Naive B cell (primary cell): ENCODE results near the gene MFRP. TPM values are rescaled to one million over a fixed set of nuclear protein-coding genes. Genes with fewer than 3 reads are reported as not detected.
A peak's percentile ranks its signal among the peaks of the same experiment; 100 is the strongest.

Experiments used
- ATAC-seq, 2 donors: fragments of 150-1000 bp; cut with Tn5 transposase; 2 replicates each; pipeline ENCODE4 v1.10.0; 2021; ENCODE audit warnings: low read depth in 2 of 2, mild to moderate bottlenecking in 2 of 2, moderate library complexity in 2 of 2
- DNase-seq: peaks from one replicate; pipeline ENCODE4 v3.0.0; 2022
- H3K27ac Mint-ChIP-seq, 6 donors: one replicate each; pipeline ENCODE4 v1.8.0; 2020 to 2022; ENCODE audit warnings: mild to moderate bottlenecking in 6 of 6, mixed read lengths in 6 of 6, moderate library complexity in 5 of 6, inconsistent platforms in 2 of 6
- H3K27me3 Mint-ChIP-seq, 3 donors: one replicate each; pipeline ENCODE4 v1.8.0; 2021 to 2022; ENCODE audit warnings: mixed read lengths in 3 of 3, mild to moderate bottlenecking in 1 of 3
- H3K36me3 Mint-ChIP-seq, 2 donors: one replicate each; pipeline ENCODE4 v1.8.0; 2020 to 2022; ENCODE audit warnings: mixed read lengths in 2 of 2, inconsistent platforms in 1 of 2, mild to moderate bottlenecking in 1 of 2
- H3K4me1 Mint-ChIP-seq, 3 donors: one replicate each; pipeline ENCODE4 v1.8.0; 2020 to 2022; ENCODE audit warnings: mixed read lengths in 3 of 3, inconsistent platforms in 1 of 3, mild to moderate bottlenecking in 1 of 3, moderate library complexity in 1 of 3
- H3K4me3 Mint-ChIP-seq, 8 donors: one replicate each; pipeline ENCODE4 v1.8.0; 2020 to 2022; ENCODE audit warnings: mild to moderate bottlenecking in 8 of 8, mixed read lengths in 8 of 8, moderate library complexity in 8 of 8, inconsistent platforms in 2 of 8
- H3K9me3 Mint-ChIP-seq, 7 donors: one replicate each; pipeline ENCODE4 v1.8.0; 2020 to 2022; ENCODE audit warnings: mixed read lengths in 7 of 7, mild to moderate bottlenecking in 5 of 7, inconsistent platforms in 2 of 7, moderate library complexity in 1 of 7
- polyA plus RNA-seq, 6 donors: library from polyadenylated mRNA; unstranded; fragments of 300-500 nt; fragmentation: Illumina TruSeq; gene quantifications; one replicate each; pipeline ENCODE4 v1.2.3, GENCODE V29; 2021; ENCODE audit warnings: low read depth in 6 of 6

Gene MFRP
- polyA plus RNA-seq, 6 donors from 2014 or later, result not detected

DNA sequence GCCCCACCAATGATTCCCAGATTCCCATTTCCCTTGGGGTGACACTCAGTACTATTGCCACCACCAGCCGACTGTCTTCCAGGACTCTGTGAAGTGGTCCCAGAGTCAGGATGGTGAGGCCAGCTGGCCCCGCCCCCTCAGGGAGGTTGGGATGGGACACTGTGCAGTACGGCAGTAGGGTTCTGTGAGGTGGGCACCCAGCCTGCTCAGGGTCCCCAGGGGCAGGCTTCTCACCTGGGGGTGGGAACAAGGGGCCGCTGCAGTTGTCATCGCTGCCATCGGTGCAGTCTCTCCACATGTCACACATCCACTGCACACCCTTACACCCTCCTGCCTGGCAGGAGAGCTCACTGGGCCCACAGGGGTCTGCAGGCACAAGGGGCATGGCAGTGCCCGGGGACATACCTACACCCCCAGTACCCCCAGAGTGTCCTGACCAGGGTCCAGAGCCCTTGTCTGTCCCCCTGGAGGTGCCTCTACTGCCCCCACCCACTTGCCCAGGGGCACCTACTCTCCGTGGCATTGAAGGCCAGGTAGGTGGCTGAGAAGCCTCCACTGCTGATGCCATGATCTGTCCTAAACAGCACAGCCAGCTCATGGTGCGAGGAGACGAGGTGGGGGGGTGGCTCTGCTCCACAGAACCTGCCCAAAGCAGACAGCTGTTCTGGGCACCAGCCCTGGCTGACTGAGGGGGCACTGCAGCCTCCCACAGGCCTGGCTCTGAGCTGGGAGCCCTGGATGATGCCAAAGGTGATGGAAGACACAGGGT is 4.0 kb downstream of the MFRP start:
- no peak overlapping the region for H3K27ac Mint-ChIP-seq

DNA sequence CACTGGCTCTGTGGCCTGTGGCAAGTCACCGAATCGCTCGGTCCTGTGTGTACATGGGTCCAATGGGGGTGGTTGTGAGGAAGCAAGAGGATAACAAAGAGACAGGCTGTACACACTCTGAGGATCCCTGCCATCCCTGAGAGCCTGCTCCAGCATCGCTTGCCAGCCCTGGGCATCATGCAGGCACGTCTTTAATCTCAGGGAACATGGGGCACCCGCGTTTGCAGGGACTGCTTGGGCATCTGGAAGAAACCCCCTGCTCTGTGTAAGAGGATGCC is 4.5 kb downstream of the MFRP start:
- Mint-ChIP-seq H3K4me3 (peak overlapping the region in 3 of 8 donors; percentile 0 to 69 (median 2)), H3K36me3 (peaks cover 0 to 11% of the 10 kb centered on the region in 2 donors), H3K27ac (no peak overlapping the region), H3K27me3 (peaks cover 26 to 69% (median 66%) of the 10 kb centered on the region in 3 donors), H3K9me3 (no peaks in the 10 kb centered on the region), H3K4me1 (peaks cover 12 to 39% (median 34%) of the 10 kb centered on the region in 3 donors)
- DNase-seq, result no peak
- ATAC-seq, result no peak

More for the DNA sequence above, 4.0 kb downstream of the MFRP start:
- ATAC-seq (no peak), DNase-seq (no peak)
- Mint-ChIP-seq H3K27me3 (peaks cover 29 to 74% (median 72%) of the 10 kb centered on the region in 3 donors), H3K36me3 (peaks cover 0 to 11% of the 10 kb centered on the region in 2 donors), H3K9me3 (no peaks in the 10 kb centered on the region), H3K4me3 (peak overlapping the region in 1 of 8 donors; percentile 69), H3K4me1 (peaks cover 12 to 33% (median 30%) of the 10 kb centered on the region in 3 donors)

DNA sequence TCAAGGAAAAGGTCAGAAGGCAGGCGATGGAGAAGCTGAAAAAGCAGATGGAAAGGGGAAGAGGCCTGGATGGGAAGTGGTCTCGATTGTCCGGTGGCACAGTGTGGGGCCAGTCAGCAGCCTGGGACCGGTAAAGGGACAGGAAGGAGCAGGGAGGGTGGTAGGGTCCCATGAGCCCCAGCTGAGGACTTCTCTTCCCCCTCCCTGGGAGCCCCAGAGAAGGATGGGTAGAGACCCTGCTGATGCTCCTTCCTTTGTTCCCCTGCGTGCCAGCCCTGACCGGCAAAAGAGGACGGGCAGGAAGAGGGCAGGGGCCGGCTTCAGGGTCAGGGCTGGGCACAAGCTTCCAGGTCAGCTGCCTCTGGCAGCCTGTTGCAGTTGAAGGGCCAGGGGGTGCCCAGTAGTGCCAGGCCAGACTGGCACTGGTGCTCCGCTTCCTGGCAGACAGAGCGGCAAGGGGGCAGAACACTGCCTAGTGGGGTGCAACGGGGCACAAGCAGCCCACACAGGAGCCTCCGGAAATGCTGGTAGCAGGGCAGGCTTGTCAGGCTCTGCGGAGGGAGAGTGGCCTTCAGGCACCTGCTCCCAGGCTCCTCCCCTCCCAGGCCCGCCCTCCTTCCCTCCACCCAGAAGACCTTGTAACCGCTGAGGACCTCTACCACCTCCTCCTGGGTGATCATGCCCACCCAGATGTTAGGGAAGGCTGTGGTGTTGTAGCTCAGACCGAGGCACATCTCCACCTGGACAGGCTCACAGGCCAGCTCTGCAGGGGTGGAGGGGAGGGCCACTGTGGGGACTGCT is 5.1 kb downstream of the MFRP start:
- DNase-seq (no peak), ATAC-seq (peak; percentile 52 to 59)
- Mint-ChIP-seq H3K36me3 (peaks cover 0 to 11% of the 10 kb centered on the region in 2 donors), H3K27me3 (peaks cover 26 to 64% (median 61%) of the 10 kb centered on the region in 3 donors), H3K27ac (peak overlapping the region in 1 of 6 donors; percentile 2), H3K4me3 (peak overlapping the region in 6 of 8 donors; percentile 9 to 87 (median 46)), H3K4me1 (peaks cover 13 to 44% (median 39%) of the 10 kb centered on the region in 3 donors), H3K9me3 (no peaks in the 10 kb centered on the region)

DNA sequence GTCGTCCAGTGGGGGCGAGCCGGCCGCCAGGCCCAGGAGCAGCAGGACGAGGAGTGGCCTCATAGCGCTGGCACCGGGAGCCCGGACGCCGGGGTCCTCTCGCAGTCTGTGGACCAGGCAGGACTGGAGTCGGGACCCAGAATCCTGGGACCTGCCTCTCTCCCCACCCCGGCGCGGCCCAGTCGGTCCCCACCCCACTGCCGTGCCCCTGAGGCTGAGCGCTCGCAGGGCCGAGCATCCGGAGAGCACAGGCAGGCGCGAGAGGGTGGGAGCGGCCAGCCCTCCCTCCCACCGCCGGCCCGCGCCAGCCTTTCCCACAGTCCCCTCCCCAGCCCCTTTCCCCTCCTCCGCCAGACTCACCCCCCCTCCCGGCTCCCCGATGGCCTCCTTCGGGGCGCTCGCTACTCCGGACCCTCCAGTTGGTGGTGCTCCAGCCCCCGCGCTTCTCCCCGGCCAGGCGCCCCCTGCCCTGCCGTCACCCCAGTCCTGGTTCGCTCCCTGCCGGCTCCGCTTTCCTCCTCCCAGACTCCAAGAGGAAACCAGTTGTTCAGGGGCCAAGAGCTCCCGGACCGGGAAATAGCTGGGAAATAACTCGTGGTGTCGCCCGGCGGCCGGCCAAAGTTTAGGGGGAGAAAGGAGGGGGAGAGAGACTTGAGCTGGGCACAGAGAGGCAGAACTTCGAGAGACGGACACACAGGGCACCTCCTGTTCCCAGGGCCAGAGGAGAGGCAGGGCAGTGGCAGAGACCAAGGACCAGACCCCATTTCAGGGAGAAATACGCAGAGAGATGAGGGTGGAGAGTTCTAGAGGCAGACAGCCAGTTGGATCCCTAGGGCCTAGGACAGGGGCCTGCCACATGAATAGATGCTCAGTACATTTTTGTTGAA is 5.9 kb downstream of the MFRP start, which contains the start of gene C1QTNF5:
Gene C1QTNF5, minus strand, starts transcription at position 549 of the 887 bp plus-strand sequence. Its CDS starts 486 bp downstream, at position 63.
- peaks cover 26 to 56% (median 56%) of the 10 kb centered on the region in 3 donors for H3K27me3 Mint-ChIP-seq
- no peak for DNase-seq
- no peak for ATAC-seq
- no peaks in the 10 kb centered on the region for H3K9me3 Mint-ChIP-seq
- H3K36me3 Mint-ChIP-seq, result peaks cover 0 to 11% of the 10 kb centered on the region in 2 donors
- H3K4me3 Mint-ChIP-seq, result peak within 1 kb of the TSS in 7 of 8 donors; percentile 0 to 87 (median 48)
- H3K27ac Mint-ChIP-seq, result peak within 1 kb of the TSS in 1 of 6 donors; percentile 2
- H3K4me1 Mint-ChIP-seq, result peaks cover 19 to 53% (median 46%) of the 10 kb centered on the region in 3 donors

DNA sequence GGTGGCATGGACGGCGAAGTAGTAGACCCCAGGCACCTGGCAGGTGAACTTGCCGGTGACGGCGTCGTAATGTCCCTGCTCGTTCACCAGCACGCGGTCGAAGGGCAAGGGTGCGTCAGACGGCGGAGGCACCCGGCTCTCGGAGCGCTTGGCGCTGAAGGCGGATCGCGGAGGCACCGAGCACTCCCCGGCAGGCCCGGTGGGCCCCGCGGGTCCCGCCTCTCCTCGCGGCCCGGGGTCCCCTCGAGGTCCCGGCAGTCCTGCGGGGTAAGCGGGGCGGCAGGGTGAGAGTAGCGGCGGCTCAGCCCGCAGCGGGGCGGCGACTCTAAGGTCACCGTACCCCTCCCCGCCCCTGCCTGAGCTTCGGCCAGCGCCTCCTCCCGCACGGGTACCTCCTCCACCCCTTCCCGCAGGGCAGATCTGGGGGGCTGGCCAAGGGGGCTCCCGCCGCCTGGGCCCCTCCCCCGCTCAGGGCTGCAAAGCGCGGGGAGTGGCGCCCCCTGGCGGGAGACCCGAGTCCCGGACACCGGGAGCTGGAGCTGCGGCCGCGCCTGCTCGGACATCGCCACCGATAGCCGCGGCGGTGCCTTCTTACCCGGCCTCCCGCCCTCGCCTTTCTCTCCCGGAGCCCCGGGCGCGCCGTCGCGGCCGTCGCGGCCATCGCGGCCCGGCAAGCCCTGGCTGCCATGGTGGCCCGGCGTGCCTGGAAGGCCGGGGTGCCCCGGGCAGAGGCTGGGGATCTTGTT is 6.7 kb downstream of the MFRP start:
- H3K4me1 Mint-ChIP-seq, result peaks cover 22 to 61% (median 54%) of the 10 kb centered on the region in 3 donors
- peaks cover 0 to 13% of the 10 kb centered on the region in 2 donors for H3K36me3 Mint-ChIP-seq
- ATAC-seq (peak; percentile 10 to 25), DNase-seq (no peak)
- peak overlapping the region in 7 of 8 donors; percentile 57 to 84 (median 72) for H3K4me3 Mint-ChIP-seq
- H3K27me3 Mint-ChIP-seq, result peaks cover 21 to 49% (median 48%) of the 10 kb centered on the region in 3 donors
- H3K9me3 Mint-ChIP-seq, result no peaks in the 10 kb centered on the region
- peak overlapping the region in 1 of 6 donors; percentile 49 for H3K27ac Mint-ChIP-seq

DNA sequence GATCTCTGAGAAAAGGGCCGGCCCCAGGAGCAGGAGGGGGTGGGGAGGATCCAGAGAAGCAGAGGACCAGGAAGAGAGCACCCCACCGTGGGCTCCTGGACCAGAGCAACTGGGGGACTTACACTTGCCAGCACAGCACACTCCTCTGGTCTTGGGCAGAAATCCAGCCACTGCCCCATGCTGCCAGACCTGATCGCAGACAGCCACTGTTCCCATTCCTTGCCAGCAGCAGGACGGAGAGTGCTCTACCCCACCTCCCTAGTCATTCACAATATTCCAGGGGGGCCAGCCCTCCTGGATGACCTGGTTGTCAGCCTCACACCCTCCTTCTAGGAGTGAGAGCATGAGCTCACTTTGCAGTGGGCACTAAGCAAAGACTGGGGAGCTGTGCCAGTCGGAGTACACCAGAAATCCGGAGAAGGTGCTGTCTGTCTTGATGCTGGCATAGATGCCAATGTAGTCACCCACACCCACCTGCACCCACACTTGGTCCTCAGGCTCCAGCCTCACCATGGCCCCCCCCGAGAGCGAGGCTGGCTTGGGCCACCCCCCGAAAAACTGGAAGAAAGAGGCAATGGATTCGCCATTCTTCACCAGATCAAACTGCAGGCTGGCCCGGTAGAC is 7.4 kb downstream of the MFRP start:
- Mint-ChIP-seq H3K4me1 (peaks cover 27 to 66% (median 60%) of the 10 kb centered on the region in 3 donors), H3K4me3 (peak overlapping the region in 7 of 8 donors; percentile 57 to 84 (median 72)), H3K36me3 (peaks cover 0 to 16% of the 10 kb centered on the region in 2 donors), H3K9me3 (no peaks in the 10 kb centered on the region), H3K27ac (peak overlapping the region in 2 of 6 donors; percentile 33 to 49), H3K27me3 (peaks cover 21 to 44% (median 41%) of the 10 kb centered on the region in 3 donors)
- ATAC-seq, result no peak
- DNase-seq, result no peak

DNA sequence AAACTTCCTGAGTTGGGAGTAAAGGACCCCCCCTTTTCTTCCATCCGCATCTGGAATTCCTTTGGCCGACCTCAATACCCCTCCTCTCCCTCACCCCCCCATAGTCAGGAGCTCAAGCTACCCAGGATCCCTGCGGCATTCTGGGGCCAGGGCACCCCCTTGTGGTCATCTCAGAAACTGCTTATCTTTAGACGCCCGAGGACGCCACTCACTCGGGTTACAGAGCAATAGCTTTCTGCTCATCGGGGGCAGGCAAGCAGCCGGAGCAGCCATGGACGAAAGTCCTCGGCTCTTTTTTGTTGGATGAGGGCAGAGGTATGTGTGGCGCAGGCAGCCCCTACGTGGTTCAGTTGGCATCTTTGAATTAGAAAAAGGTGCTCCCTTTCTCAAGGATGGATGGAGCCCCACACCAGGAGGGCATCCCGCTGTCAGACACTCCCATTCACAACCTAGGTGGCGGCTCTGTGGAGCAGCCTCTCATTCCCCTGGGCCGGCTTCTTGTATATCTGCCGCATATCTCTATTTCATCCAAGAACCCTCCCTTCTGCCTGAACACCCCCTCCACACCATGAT is 8.1 kb downstream of the MFRP start:
- Mint-ChIP-seq H3K4me3 (peak overlapping the region in 7 of 8 donors; percentile 46 to 95 (median 65)), H3K27me3 (peaks cover 21 to 40% (median 34%) of the 10 kb centered on the region in 3 donors), H3K4me1 (peaks cover 27 to 72% (median 66%) of the 10 kb centered on the region in 3 donors), H3K9me3 (no peaks in the 10 kb centered on the region), H3K36me3 (peaks cover 0 to 16% of the 10 kb centered on the region in 2 donors), H3K27ac (peak overlapping the region in 1 of 6 donors; percentile 20)
- ATAC-seq, result peak; percentile 18 to 23
- peak; percentile 54 for DNase-seq

DNA sequence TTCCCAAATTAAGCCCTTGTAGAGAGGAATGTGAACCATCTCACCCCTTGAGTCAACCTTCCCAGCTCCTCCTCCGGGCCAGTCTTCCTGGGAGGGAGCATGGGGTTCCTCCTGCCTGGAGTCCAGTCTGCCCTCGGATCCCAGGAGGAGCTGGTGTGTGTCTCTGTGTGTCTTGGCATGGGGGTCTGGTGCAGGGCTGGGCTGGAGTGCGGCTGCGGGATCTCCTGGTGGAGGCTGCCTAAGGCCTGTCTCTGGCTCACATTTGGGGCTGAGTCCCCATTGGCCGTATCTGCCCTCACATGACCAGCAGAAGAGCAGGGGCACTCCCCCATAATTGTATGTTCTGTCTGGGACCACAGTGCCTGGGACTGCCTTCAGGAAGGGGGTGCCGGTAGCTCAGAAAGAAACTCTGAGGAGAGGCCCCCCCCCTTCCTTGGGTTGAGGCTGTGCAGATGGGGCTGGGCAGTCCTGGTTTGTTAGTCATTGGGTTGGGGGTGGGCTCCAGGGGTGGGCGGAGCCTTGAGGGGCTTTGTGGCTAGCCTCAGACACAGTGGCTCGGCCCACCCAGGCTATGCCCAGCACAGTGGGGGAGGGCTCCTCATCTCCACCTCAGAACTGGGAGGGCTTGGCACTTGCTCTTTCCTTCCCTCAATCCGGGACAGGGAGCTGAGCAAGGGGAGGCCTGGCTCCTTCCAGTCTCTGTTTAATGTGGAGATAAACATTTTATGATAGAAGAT is 8.8 kb downstream of the MFRP start:
- DNase-seq (no peak), ATAC-seq (no peak)
- Mint-ChIP-seq H3K36me3 (peaks cover 0 to 16% of the 10 kb centered on the region in 2 donors), H3K9me3 (no peaks in the 10 kb centered on the region), H3K27ac (peak overlapping the region in 2 of 6 donors; percentile 72 to 83), H3K27me3 (peaks cover 21 to 34% (median 28%) of the 10 kb centered on the region in 3 donors), H3K4me3 (peak overlapping the region in 5 of 8 donors; percentile 47 to 95 (median 59)), H3K4me1 (peaks cover 33 to 74% (median 72%) of the 10 kb centered on the region in 3 donors)

DNA sequence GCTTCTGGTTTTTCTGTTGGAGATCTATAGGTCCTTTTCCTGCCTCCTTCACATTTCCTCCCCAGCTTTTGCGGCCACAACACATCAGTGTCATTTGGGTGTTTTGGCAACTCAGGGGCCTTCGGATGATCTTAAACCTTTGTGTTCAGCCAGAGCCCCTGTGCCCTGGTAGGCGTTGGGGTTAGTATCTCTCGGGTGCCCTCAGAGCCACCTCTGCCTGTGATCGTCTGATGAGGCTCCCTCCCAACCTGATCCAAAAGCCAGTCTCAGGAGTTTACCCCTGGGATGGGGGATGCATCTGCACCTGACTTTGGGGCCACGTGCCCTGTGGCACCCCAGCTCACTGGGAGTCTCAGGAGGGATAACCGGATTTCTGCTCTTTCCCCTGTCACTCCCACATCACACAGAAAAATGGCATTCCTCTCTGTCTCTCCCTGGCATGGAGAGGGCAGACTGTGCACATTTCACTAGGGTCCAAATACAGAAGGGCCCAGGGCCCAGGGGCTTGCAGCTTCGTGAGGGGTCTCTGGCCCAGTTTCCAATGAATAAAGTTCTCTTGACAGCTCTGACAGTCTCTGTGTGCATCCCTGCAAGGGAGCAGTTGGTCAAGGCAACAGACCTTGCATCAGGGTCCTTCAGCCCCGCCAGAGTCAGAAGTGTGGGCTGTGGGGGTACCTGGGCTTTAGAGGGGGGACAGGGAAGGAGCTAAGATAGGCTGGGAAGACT is 9.6 kb downstream of the MFRP start:
- peaks cover 0 to 16% of the 10 kb centered on the region in 2 donors for H3K36me3 Mint-ChIP-seq
- H3K9me3 Mint-ChIP-seq, result no peaks in the 10 kb centered on the region
- ATAC-seq (no peak), DNase-seq (no peak)
- H3K27me3 Mint-ChIP-seq, result peaks cover 19 to 25% (median 23%) of the 10 kb centered on the region in 3 donors
- H3K4me3 Mint-ChIP-seq, result peak overlapping the region; percentile 39 to 98 (median 82)
- peak overlapping the region in 1 of 6 donors; percentile 69 for H3K27ac Mint-ChIP-seq
- peaks cover 35 to 76% (median 69%) of the 10 kb centered on the region in 3 donors for H3K4me1 Mint-ChIP-seq
